SU-DHL-6 (cell line): ENCODE results near the gene PLOD2.

ENCODE experiments used
- H2AFZ ChIP-seq: fragments of 200-600 bp; sonication (generic); 2 replicates; pipeline ENCODE4 v1.6.1; 2014; ENCODE audit warnings: low read depth, mild to moderate bottlenecking, moderate library complexity, mixed read lengths, antibody characterized with exemption, low read length; ENCODE audit not compliant: severe bottlenecking
- H3F3A ChIP-seq: fragments of 200-600 bp; shearing (Covaris generic); 2 replicates; pipeline ENCODE4 v1.6.0; 2016; ENCODE audit warnings: antibody characterized with exemption, mild to moderate bottlenecking; ENCODE audit not compliant: insufficient read depth
- H3K27ac ChIP-seq: fragments of 200-600 bp; sonication (generic); 2 replicates; pipeline ENCODE4 v1.5.1; 2016; ENCODE audit warnings: low read depth, mild to moderate bottlenecking, low read length, moderate library complexity, mixed read lengths
- H3K27me3 ChIP-seq: fragments of 200-600 bp; sonication (generic), shearing (Covaris generic); 2 replicates; pipeline ENCODE4 v1.6.0; 2014; ENCODE audit warnings: mild to moderate bottlenecking, low read length
- H3K36me3 ChIP-seq: fragments of 200-600 bp; sonication (generic); 2 replicates; pipeline ENCODE4 v1.6.1; 2014; ENCODE audit warnings: mild to moderate bottlenecking, low read length, mixed read lengths
- H3K4me2 ChIP-seq: fragments of 300-600, 200-600 bp; shearing (Covaris generic), sonication (generic); 2 replicates; pipeline ENCODE4 v1.6.0; 2014; ENCODE audit warnings: low read length, low read depth, mild to moderate bottlenecking; ENCODE audit not compliant: poor library complexity, severe bottlenecking
- H3K4me3 ChIP-seq: fragments of 200-600 bp; sonication (generic); 2 replicates; pipeline ENCODE4 v1.5.1; 2014; ENCODE audit warnings: antibody characterized with exemption, low read length, mild to moderate bottlenecking, mixed read lengths; ENCODE audit not compliant: insufficient read depth, poor library complexity, severe bottlenecking
- H3K79me2 ChIP-seq: fragments of 200-600 bp; sonication (generic); 2 replicates; pipeline ENCODE4 v1.6.1; 2014; ENCODE audit warnings: mild to moderate bottlenecking, low read length, moderate library complexity; ENCODE audit not compliant: insufficient read depth
- H3K9ac ChIP-seq: fragments of 200-600 bp; sonication (generic); 2 replicates; pipeline ENCODE4 v1.7.0; 2014; ENCODE audit warnings: mild to moderate bottlenecking, low read length
- H3K9me2 ChIP-seq: fragments of 200-600 bp; sonication (generic); replicated peaks from 2 replicates; pipeline ENCODE4 v1.6.1; 2014; ENCODE audit warnings: low read length; ENCODE audit not compliant: insufficient read depth
- H3K9me3 ChIP-seq: fragments of 200-600 bp; sonication (generic); 2 replicates; pipeline ENCODE4 v1.6.1; 2014; ENCODE audit warnings: low read length, mixed read lengths; ENCODE audit not compliant: insufficient read depth
- H4K20me1 ChIP-seq: fragments of 200-600 bp; sonication (generic); 2 replicates; pipeline ENCODE4 v1.6.1; 2014; ENCODE audit warnings: low read depth, mild to moderate bottlenecking, antibody characterized with exemption, low read length, moderate library complexity, mixed read lengths
- CTCF ChIP-seq: fragments of 200-600 bp; sonication (generic); IDR thresholded peaks from one replicate; pipeline ENCODE4 v1.5.1; 2017; ENCODE audit warnings: antibody characterized with exemption, mild to moderate bottlenecking, low read length, moderate library complexity; ENCODE audit not compliant: insufficient read depth, poor library complexity, severe bottlenecking
- EZH2phosphoT487 ChIP-seq: fragments of 200-600 bp; sonication (generic), shearing (Covaris generic); conservative IDR thresholded peaks from 2 replicates; pipeline ENCODE4 v1.6.1; 2018; ENCODE audit warnings: mild to moderate bottlenecking, antibody characterized with exemption, low read length, moderate library complexity, mixed read lengths

The PLOD2 gene

GRCh38 chr3:146090521-146090920 lies 70.5 kb downstream of the PLOD2 start:
- no peaks in the 10 kb centered on the region for H3K36me3 ChIP-seq
- no peak overlapping the region for H3K27ac ChIP-seq
- H3K4me3 ChIP-seq = no peak overlapping the region
- no peaks in the 10 kb centered on the region for H3K27me3 ChIP-seq
- no peak overlapping the region for H2AFZ ChIP-seq
- no peak overlapping the region for H3K9ac ChIP-seq
- no peaks in the 10 kb centered on the region for H3K9me3 ChIP-seq
- H3K4me2 ChIP-seq = no peak overlapping the region
- TF ChIP-seq CTCF = no peak
- TF ChIP-seq EZH2phosphoT487 = no peak
- H4K20me1 ChIP-seq = no peaks in the 10 kb centered on the region
- H3K9me2 ChIP-seq = no peaks in the 10 kb centered on the region
- H3F3A ChIP-seq = no peaks in the 10 kb centered on the region
- no peaks in the 10 kb centered on the region for H3K79me2 ChIP-seq

DNA sequence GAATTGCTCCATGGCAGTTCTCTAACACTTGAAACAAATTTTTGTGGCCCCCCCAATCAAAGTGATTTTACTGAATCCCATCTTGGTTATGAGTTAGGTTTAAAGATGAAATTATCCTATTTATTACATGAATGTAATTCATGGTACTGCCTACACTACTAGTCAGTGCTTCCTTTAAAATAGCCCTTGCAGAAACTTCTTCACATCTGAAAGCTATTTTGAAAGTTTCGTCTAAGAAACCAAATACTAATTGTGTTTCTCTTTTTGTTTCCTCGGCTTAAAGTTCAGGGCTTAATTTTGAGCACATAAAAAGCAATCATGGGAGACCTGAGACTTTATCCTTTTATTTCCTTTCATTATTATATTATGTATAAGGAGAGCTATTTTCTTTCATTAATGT lies 72.1 kb downstream of the PLOD2 start:
- no peak for TF ChIP-seq EZH2phosphoT487
- TF ChIP-seq CTCF = no peak
- no peak overlapping the region for H3K4me3 ChIP-seq

DNA sequence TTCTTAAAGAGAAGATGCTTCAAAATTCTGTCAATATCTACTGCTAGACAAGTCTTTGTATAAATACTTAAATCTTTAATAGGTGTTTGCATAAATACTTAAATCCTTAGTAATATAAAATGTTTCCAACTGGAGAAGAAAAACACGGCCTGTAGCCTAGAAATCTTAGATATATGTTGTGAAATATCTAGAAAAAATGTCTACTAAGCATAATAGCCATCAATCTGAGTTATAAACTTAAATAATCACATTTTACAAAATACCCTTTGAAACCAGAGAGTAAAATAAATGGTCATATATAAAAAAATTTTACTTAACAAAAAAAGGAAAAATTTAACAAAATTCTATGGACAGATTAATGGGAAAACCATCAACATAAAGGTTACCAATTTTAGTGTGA lies 73.9 kb downstream of the PLOD2 start:
- no peaks in the 10 kb centered on the region for H3K9me3 ChIP-seq
- H3K9me2 ChIP-seq = no peaks in the 10 kb centered on the region
- no peaks in the 10 kb centered on the region for H3F3A ChIP-seq
- H3K27ac ChIP-seq = no peak overlapping the region
- no peak overlapping the region for H3K4me2 ChIP-seq
- no peaks in the 10 kb centered on the region for H3K79me2 ChIP-seq
- H3K27me3 ChIP-seq = no peaks in the 10 kb centered on the region
- H4K20me1 ChIP-seq = no peaks in the 10 kb centered on the region
- H3K9ac ChIP-seq = no peak overlapping the region
- TF ChIP-seq CTCF (no peak), EZH2phosphoT487 (no peak)
- no peaks in the 10 kb centered on the region for H3K36me3 ChIP-seq
- no peak overlapping the region for H2AFZ ChIP-seq
- no peak overlapping the region for H3K4me3 ChIP-seq

More for the DNA sequence above, 72.1 kb downstream of the PLOD2 start:
- Histone ChIP-seq H3K9me3 (no peaks in the 10 kb centered on the region), H2AFZ (no peak overlapping the region), H4K20me1 (no peaks in the 10 kb centered on the region), H3K79me2 (no peaks in the 10 kb centered on the region), H3F3A (no peaks in the 10 kb centered on the region), H3K36me3 (no peaks in the 10 kb centered on the region), H3K27ac (no peak overlapping the region), H3K9me2 (no peaks in the 10 kb centered on the region), H3K27me3 (no peaks in the 10 kb centered on the region), H3K4me2 (no peak overlapping the region), H3K9ac (no peak overlapping the region)
